Heart left ventricle (tissue), 16 donors: ENCODE results near the gene FNBP1L. TPM values are rescaled to one million over a fixed set of nuclear protein-coding genes. Genes with fewer than 3 reads are reported as not detected.
"Not testable (repeated sequence)": the region's sequence is repeated elsewhere in the genome, so short reads cannot be mapped to it uniquely, and the experiment has no call there.

Experiments used
- ATAC-seq, 4 donors: fragments of 200-7000 bp; cut with Tn5 transposase; one replicate each; pipeline ENCODE4 v1.9.1; 2020 to 2022; ENCODE audit warnings: moderate library complexity in 4 of 4, mild to moderate bottlenecking in 3 of 4, moderate number of reproducible peaks in 1 of 4
- DNase-seq, 5 donors: peaks; one replicate each; pipeline ENCODE4 v3.0.0-alpha.2; 2020
- H3K27ac ChIP-seq, 12 donors: fragments of 200-600 bp; sonication (generic) in 4 of 12; one replicate each; pipeline versions ENCODE4 v1.5.0 to v1.8.0; 2016 to 2022; ENCODE audit warnings: mild to moderate bottlenecking in 2 of 12
- H3K27me3 ChIP-seq, 9 donors: fragments of 200-600 bp; sonication (generic) in 2 of 9; one replicate each; pipeline versions ENCODE4 v1.5.1 to v1.8.0; 2016 to 2022; ENCODE audit warnings: mild to moderate bottlenecking in 3 of 9
- H3K36me3 ChIP-seq, 9 donors: fragments of 200-600 bp; sonication (generic) in 2 of 9; one replicate each; pipeline versions ENCODE4 v1.5.0 to v1.8.0; 2018 to 2022; ENCODE audit warnings: mild to moderate bottlenecking in 2 of 9
- H3K4me1 ChIP-seq, 12 donors: fragments of 200-600 bp; sonication (generic) in 4 of 12; one replicate each; pipeline versions ENCODE4 v1.5.0 to v1.8.0; 2016 to 2022; ENCODE audit warnings: mild to moderate bottlenecking in 3 of 12
- H3K4me3 ChIP-seq, 12 donors: fragments of 200-600 bp; sonication (generic) in 4 of 12; one replicate each; pipeline versions ENCODE4 v1.5.0 to v1.8.0; 2017 to 2022; ENCODE audit warnings: mild to moderate bottlenecking in 9 of 12, moderate library complexity in 4 of 12
- H3K9me3 ChIP-seq, 12 donors: fragments of 200-600 bp; sonication (generic) in 4 of 12; one replicate each; pipeline versions ENCODE4 v1.5.0 to v1.8.0; 2016 to 2022; ENCODE audit warnings: mild to moderate bottlenecking in 1 of 12
- POLR2A ChIP-seq, 2 donors: fragments of 450-650 bp; IDR thresholded peaks; one replicate each; pipeline ENCODE4 v1.6.1; 2017; ENCODE audit warnings: antibody characterized with exemption in 2 of 2, mild to moderate bottlenecking in 2 of 2, moderate library complexity in 2 of 2
- whole genome bisulfite sequencing, 4 donors: extraction: QIAGEN DNeasy Blood & Tissue Kit in 2 of 4; methylation state at CpG; one replicate each; pipeline versions ENCODE4 v1.1.5 to v1.1.7; 2013 to 2018; 5-methylcytosine and 5-hydroxymethylcytosine counted together
- intact Hi-C, 10 donors: fragments of 100-400 bp; cut with DNase I; formaldehyde crosslinking; loops; one replicate each; pipeline versions ENCODE4 v1.11.1 to v1.14.2; 2022
- polyA plus RNA-seq, 2 donors: library from polyadenylated mRNA; stranded (reverse); fragments of 200-250 nt; gene quantifications; one replicate each; pipeline ENCODE4 v1.2.3, GENCODE V29; 2013
- total RNA-seq, 9 donors: library from RNA; depleted of rRNA in 2 of 9; stranded (reverse); fragments of >200 nt in 2 of 9; fragmentation: NEBNext Ultra II Directional in 3 of 9; extraction: Animal tissue kit (Norgen Biotek cat#: 25700) in 3 of 9; gene quantifications; one replicate each; pipeline versions ENCODE4 v1.1.0 to v1.2.4, GENCODE V29; 2016 to 2023
- TF ChIP-seq, protein P1 (sequence below), 12 donors: fragments of 200-600 bp; sonication (generic) in 4 of 12; IDR thresholded peaks; one replicate each; pipeline versions ENCODE4 v1.5.0 to v1.8.0; 2018 to 2022; ENCODE audit warnings: antibody characterized with exemption in 12 of 12, mild to moderate bottlenecking in 5 of 12
- donor health status: ischemic (EF 13 %, LVEDD 7.1; RV severe dilation, severe dysfunction).
- donor health status: healthy with polysubstance abuse.
- donor health status: DM: no; HTN: yes; CAD: no.
- donor health status: DM: no; HTN: no; CAD: no.
- donor health status: ischemic (EF 25% LVEDD 6.9; RV normal size, moderate dysfunction).
- donor health status: ischemic (EF 25% LVEDD 5.7; RV mildly dilated, moderate dysfunction).
- donor health status: healthy.
- donor health status: DM: yes; HTN: yes; CAD: no.
- donor health status: ischemic (EF 35%, LVEDD 5.7; RV mildly dilated, moderate dysfunction).
- donor health status: nonischemic (EF 11% LVEDD 7.7; RV severe dilation, severe dysfunction).
- donor health status: DM: yes; HTN: yes; CAD: no.
- donor health status: PGD.
- donor health status: ischemic (EF 29% LVEDD 5.4; RV normal size, mild dysfunction).
- donor health status: nonischemic (EF 23%, LVEDD 6.1; RV moderate dilation, normal function).

Gene FNBP1L
- total and polyA plus RNA-seq, 11 donors = 12.4 to 38.8 (median 23.4) TPM

DNA sequence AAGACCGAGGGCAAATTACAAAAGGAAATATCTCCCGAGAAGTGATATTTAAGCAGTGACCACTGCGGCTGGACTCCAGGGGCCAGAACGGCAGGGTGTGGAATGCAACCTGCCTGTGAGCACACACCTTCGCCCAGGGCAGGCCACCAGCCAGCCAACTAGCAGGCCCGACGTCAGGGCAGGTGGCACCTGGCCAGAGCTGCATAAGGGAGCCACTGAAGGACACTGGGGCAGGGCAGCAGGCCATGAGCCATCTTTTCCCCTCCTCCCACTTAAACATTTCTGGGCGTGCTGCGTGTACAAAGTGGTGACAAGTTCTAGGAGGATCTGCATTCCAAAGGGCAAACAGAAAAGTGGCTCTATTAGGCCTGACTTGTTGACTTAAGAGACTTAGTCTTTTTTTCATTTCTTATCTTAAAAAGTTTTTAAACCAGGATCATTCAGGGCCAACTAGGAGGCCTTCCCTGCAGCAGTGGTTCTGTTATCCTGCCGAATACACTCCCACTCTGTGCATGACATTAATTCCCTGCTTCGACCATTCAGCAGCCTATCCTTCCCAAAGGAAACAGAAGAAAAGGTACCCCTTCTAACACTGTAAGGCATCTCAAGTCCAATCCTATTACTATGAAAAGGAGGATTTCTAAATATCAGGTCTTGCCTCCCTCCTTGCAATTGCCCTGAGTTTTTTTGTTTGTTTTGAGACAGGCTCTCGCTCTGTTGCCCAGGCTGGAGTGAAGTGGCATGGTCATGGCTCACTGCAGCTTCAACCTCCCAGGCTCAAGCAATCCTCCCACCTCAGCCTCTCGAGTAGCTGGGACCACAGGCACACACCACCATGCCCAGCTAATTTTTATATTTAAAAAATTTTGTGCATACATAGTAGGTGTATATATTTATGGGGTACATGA lies 137.4 kb downstream of the FNBP1L start:
- TF ChIP-seq POLR2A (IDR thresholded peaks at IDR 0.05) = no peak
- TF ChIP-seq, protein P1, sequence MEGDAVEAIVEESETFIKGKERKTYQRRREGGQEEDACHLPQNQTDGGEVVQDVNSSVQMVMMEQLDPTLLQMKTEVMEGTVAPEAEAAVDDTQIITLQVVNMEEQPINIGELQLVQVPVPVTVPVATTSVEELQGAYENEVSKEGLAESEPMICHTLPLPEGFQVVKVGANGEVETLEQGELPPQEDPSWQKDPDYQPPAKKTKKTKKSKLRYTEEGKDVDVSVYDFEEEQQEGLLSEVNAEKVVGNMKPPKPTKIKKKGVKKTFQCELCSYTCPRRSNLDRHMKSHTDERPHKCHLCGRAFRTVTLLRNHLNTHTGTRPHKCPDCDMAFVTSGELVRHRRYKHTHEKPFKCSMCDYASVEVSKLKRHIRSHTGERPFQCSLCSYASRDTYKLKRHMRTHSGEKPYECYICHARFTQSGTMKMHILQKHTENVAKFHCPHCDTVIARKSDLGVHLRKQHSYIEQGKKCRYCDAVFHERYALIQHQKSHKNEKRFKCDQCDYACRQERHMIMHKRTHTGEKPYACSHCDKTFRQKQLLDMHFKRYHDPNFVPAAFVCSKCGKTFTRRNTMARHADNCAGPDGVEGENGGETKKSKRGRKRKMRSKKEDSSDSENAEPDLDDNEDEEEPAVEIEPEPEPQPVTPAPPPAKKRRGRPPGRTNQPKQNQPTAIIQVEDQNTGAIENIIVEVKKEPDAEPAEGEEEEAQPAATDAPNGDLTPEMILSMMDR (IDR thresholded peaks at IDR 0.05) = no peak
- 38 to 51% (median 44%) methylated on average over 13 of the region's 13 CpGs for WGBS, 4 donors

DNA sequence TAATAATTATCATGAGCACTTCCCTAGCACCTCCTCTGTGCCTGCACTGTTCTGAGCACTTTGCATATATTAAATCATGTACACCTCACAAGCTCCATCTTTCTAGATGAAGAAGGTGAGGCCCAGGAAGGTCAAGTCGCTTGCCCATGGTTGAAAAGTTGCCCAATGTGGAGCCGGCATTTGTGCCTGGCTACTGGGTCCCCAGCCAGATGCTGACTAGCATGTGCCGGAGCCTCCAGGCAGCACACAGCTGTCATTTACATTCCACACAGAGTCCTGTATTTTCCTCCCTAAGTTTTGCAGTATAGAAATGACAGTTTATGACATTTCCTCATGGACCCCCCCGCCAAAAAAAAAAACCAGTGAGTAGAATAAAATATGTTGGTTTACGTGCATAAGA lies 139.4 kb downstream of the FNBP1L start:
- DNase-seq (no peak), ATAC-seq (no peak)
- 62 to 76% (median 70%) methylated on average over 5 of the region's 5 CpGs for WGBS, 4 donors
- Histone ChIP-seq H3K4me1 (peaks cover 0 to 61% (median 33%) of the 10 kb centered on the region in 12 donors), H3K27me3 (no peaks in the 10 kb centered on the region), H3K36me3 (peaks cover 0 to 80% (median 45%) of the 10 kb centered on the region in 9 donors), H3K27ac (peak overlapping the region in 2 of 12 donors; percentile 4 to 12), H3K9me3 (no peaks in the 10 kb centered on the region), H3K4me3 (no peak overlapping the region)
- no peak for TF ChIP-seq POLR2A (IDR thresholded peaks at IDR 0.05)
- TF ChIP-seq, protein P1 (IDR thresholded peaks at IDR 0.05) = no peak
- intact Hi-C loops = loop anchor here in 1 of 10 donors (5.0 kb wide), 1 partner anchor 35 kb away; no protein-coding TSS in a partner anchor

More for the DNA sequence above, 137.4 kb downstream of the FNBP1L start:
- intact Hi-C loops = loop anchor here in 2 of 10 donors (1.0 to 5.0 kb wide), 2 partner anchors 19 to 37 kb away; no protein-coding TSS in a partner anchor
- Histone ChIP-seq H3K27ac (peak overlapping the region; percentile 64 to 92 (median 82)), H3K36me3 (peaks cover 0 to 84% (median 58%) of the 10 kb centered on the region in 9 donors), H3K4me1 (peaks cover 0 to 55% (median 25%) of the 10 kb centered on the region in 12 donors), H3K4me3 (peak overlapping the region in 5 of 12 donors; percentile 1 to 35 (median 20)), H3K9me3 (no peaks in the 10 kb centered on the region), H3K27me3 (no peaks in the 10 kb centered on the region)
- peak; percentile 83 to 95 (median 90) for DNase-seq
- ATAC-seq = peak; percentile 89 to 94 (median 91)

DNA sequence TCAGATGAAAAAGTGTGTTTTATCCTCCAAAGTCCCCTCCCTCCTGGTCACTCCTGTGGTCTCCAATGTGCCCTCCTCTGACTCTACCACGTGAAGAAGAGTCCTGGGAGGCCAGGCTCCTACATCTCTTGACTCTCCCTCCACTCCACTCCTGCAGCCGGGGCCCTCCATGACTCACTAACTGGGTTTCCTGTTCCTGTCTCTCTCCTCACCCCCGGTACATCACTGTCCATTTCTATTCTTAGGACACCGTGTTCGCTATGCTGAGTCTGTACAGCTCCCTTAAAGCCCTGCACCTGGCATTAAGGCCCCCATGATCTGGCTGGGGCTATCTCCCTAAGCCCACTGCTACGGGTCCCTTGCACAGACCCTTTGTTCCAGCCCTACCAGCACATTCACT lies 140.3 kb downstream of the FNBP1L start:
- Histone ChIP-seq H3K4me3 (no peak overlapping the region), H3K27ac (no peak overlapping the region), H3K9me3 (no peaks in the 10 kb centered on the region), H3K4me1 (peaks cover 0 to 69% (median 40%) of the 10 kb centered on the region in 12 donors), H3K27me3 (no peaks in the 10 kb centered on the region), H3K36me3 (peaks cover 0 to 72% (median 37%) of the 10 kb centered on the region in 9 donors)
- DNase-seq (peak in 1 of 5 donors; percentile 37), ATAC-seq (no peak)
- intact Hi-C loops = loop anchor here in 1 of 10 donors (5.0 kb wide), 1 partner anchor 34 kb away; no protein-coding TSS in a partner anchor
- TF ChIP-seq, protein P1 (IDR thresholded peaks at IDR 0.05) = no peak
- no peak for TF ChIP-seq POLR2A (IDR thresholded peaks at IDR 0.05)
- WGBS, 4 donors = 46 to 68% (median 53%) methylated on average over 6 of the region's 6 CpGs

DNA sequence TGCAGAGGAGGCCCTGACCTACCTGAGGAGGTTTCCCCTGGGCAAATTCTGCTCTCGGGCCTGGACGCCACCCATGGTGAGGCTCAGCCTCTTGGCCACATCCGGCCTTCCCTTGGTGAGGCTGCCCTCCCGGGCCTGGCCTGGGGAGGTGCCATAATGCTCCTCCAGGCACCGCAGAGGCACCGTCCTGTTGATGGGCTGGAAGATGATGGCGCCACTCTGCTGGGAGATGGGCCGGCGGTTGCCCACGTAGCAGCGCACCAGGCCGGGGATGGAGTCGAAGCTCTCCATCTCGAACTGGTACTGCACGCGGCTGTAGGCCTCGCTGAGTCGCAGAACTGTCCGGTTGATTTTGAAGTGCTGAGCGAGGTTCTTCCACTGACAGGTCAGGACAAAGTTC lies 141.0 kb downstream of the FNBP1L start:
- DNase-seq = no peak
- WGBS, 4 donors = 93 to 100% (median 97%) methylated on average over 13 to 20 of the region's 20 CpGs
- H3K27ac ChIP-seq = no peak overlapping the region
- H3K9me3 ChIP-seq = no peaks in the 10 kb centered on the region
- no peaks in the 10 kb centered on the region for H3K27me3 ChIP-seq
- H3K4me1 ChIP-seq = peaks cover 0 to 76% (median 46%) of the 10 kb centered on the region in 12 donors
- ATAC-seq = no peak
- no peak overlapping the region for H3K4me3 ChIP-seq
- TF ChIP-seq POLR2A (IDR thresholded peaks at IDR 0.05) = no peak
- TF ChIP-seq, protein P1 (IDR thresholded peaks at IDR 0.05) = no peak
- intact Hi-C loops = loop anchor here in 1 of 10 donors (5.0 kb wide), 1 partner anchor 33 kb away; no protein-coding TSS in a partner anchor
- H3K36me3 ChIP-seq = peaks cover 0 to 64% (median 31%) of the 10 kb centered on the region in 9 donors

DNA sequence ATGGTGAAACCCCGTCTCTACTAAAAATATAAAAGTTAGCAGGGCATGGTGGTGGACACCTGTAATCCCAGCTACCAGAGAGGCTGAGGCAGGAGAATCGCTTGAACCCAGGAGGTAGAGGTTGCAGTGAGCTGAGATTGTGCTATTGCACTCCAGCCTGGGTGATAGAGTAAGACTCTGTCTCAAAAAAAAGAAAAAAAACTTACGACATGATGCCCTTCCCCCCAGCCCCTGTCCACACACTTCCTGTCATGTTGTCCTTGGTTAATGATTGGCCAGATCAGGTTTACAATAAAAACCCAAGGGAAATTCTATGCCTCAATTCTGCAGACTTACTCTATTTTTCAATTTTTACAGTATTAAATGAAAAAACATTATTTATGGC lies 143.4 kb downstream of the FNBP1L start:
- H3K27me3 ChIP-seq, DNase-seq, H3K4me3 ChIP-seq, H3K9me3 ChIP-seq, ATAC-seq, intact Hi-C loops: not testable (repeated sequence)
- Histone ChIP-seq H3K27ac (peak overlapping the region in 2 of 12 donors; percentile 33 to 44), H3K4me1 (peaks cover 0 to 76% (median 49%) of the 10 kb centered on the region in 12 donors), H3K36me3 (peaks cover 0 to 58% (median 31%) of the 10 kb centered on the region in 9 donors)
- WGBS, 4 donors = 78 to 85% (median 84%) methylated on average over 3 of the region's 3 CpGs
